DND-41 (cell line): ENCODE data around the gene MAST4.

Experiments
- EZH2 ChIP-seq: IDR thresholded peaks from 3 replicates; pipeline ENCODE4 v1.6.1; 2012; ENCODE audit warnings: borderline replicate concordance, low read depth, mild to moderate bottlenecking, moderate library complexity, low read length, inconsistent platforms; ENCODE audit not compliant: severe bottlenecking
- TF ChIP-seq, protein P1 (sequence below): IDR thresholded peaks from 2 replicates; pipeline ENCODE4 v1.5.1; 2012; ENCODE audit warnings: borderline replicate concordance, low read length, moderate library complexity, mild to moderate bottlenecking; ENCODE audit not compliant: poor library complexity, severe bottlenecking; ENCODE audit errors: extremely low read depth

DNA sequence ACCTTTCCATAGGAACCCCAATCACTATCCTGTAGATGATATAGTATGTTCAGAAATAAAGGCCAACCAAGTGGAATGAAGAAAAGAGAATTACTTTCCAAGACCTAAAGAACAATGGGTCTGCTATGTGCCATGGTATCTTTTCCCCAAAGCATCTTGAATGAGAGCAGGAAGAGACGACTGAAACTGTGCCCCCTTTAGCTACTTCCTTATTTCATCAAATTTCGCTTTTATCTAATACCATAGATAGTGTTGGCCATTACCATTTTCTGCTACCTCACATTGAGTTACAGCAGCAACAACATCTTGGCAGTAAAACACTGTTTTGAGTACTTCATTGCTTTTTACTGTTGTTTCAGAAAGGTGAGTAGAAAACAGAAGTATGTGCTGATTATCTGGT is 333.8 kb downstream of the MAST4 start:
- TF ChIP-seq, protein P1, sequence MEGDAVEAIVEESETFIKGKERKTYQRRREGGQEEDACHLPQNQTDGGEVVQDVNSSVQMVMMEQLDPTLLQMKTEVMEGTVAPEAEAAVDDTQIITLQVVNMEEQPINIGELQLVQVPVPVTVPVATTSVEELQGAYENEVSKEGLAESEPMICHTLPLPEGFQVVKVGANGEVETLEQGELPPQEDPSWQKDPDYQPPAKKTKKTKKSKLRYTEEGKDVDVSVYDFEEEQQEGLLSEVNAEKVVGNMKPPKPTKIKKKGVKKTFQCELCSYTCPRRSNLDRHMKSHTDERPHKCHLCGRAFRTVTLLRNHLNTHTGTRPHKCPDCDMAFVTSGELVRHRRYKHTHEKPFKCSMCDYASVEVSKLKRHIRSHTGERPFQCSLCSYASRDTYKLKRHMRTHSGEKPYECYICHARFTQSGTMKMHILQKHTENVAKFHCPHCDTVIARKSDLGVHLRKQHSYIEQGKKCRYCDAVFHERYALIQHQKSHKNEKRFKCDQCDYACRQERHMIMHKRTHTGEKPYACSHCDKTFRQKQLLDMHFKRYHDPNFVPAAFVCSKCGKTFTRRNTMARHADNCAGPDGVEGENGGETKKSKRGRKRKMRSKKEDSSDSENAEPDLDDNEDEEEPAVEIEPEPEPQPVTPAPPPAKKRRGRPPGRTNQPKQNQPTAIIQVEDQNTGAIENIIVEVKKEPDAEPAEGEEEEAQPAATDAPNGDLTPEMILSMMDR = no peak
- TF ChIP-seq EZH2 = no peak
